Neural progenitor cell (in vitro differentiated cells): ENCODE results near the gene EYS. TPM values are rescaled to one million over a fixed set of nuclear protein-coding genes. Genes with fewer than 3 reads are reported as not detected.
A peak's percentile ranks its signal among the peaks of the same experiment; 100 is the strongest.

ENCODE experiments used
- DNase-seq: peaks from one replicate; pipeline ENCODE4 v3.0.0-alpha.2; 2016; ENCODE audit warnings: low spot score
- H2AFZ ChIP-seq: fragments of 200-600 bp; sonication (generic); replicated peaks from 2 replicates; pipeline ENCODE4 v1.6.1; 2016; ENCODE audit warnings: antibody characterized with exemption
- H3F3A ChIP-seq: fragments of 200-600 bp; sonication (generic); 2 replicates; pipeline ENCODE4 v1.6.1; 2016; ENCODE audit warnings: antibody characterized with exemption, low read depth
- H3K27ac ChIP-seq: fragments of 200-600 bp; sonication (generic); 2 replicates; pipeline ENCODE4 v1.5.1; 2016; ENCODE audit warnings: mild to moderate bottlenecking
- H3K27me3 ChIP-seq: fragments of 200-600 bp; sonication (generic); 2 replicates; pipeline ENCODE4 v1.6.1; 2016; ENCODE audit warnings: mild to moderate bottlenecking, moderate library complexity
- H3K36me3 ChIP-seq: fragments of 200-600 bp; sonication (generic); 2 replicates; pipeline ENCODE4 v1.5.1; 2016
- H3K4me1 ChIP-seq: fragments of 200-600 bp; sonication (generic); 2 replicates; pipeline ENCODE4 v1.6.1; 2016; ENCODE audit warnings: mixed run types
- H3K4me2 ChIP-seq: fragments of 200-600 bp; sonication (generic); 2 replicates; pipeline ENCODE4 v1.6.1; 2016
- H3K4me3 ChIP-seq: fragments of 200-600 bp; sonication (generic); 2 replicates; pipeline ENCODE4 v1.5.1; 2016
- H3K79me2 ChIP-seq: fragments of 200-600 bp; sonication (generic); 2 replicates; pipeline ENCODE4 v1.6.1; 2016; ENCODE audit warnings: low read depth
- H3K9ac ChIP-seq: fragments of 200-600 bp; sonication (generic); 2 replicates; pipeline ENCODE4 v1.6.1; 2016
- H3K9me3 ChIP-seq: fragments of 200-600 bp; sonication (generic); 2 replicates; pipeline ENCODE4 v1.5.1; 2016; ENCODE audit warnings: low read depth
- H4K20me1 ChIP-seq: fragments of 200-600 bp; sonication (generic); 2 replicates; pipeline ENCODE4 v1.6.1; 2016; ENCODE audit warnings: low read depth
- H3K27ac Mint-ChIP-seq: 3 replicates; pipeline ENCODE4 v1.8.0; 2021; ENCODE audit warnings: mixed read lengths
- H3K27me3 Mint-ChIP-seq: 2 replicates; pipeline ENCODE4 v1.8.0; 2022; ENCODE audit warnings: low read depth, mild to moderate bottlenecking, inconsistent platforms, moderate library complexity, mixed read lengths; ENCODE audit not compliant: insufficient read depth
- H3K36me3 Mint-ChIP-seq: 3 replicates; pipeline ENCODE4 v1.8.0; 2021; ENCODE audit warnings: mixed read lengths
- H3K4me1 Mint-ChIP-seq: 3 replicates; pipeline ENCODE4 v1.8.0; 2021; ENCODE audit warnings: mixed read lengths
- H3K4me3 Mint-ChIP-seq: 3 replicates; pipeline ENCODE4 v1.8.0; 2021; ENCODE audit warnings: mild to moderate bottlenecking, moderate library complexity, mixed read lengths
- H3K9me3 Mint-ChIP-seq: 3 replicates; pipeline ENCODE4 v1.8.0; 2020; ENCODE audit warnings: mixed read lengths
- CTCF ChIP-seq: fragments of 200-600 bp; sonication (generic); IDR thresholded peaks from 2 replicates; pipeline ENCODE4 v1.5.1; 2017; ENCODE audit warnings: antibody characterized with exemption, mild to moderate bottlenecking
- EZH2 ChIP-seq: fragments of 200-600 bp; sonication (generic); IDR thresholded peaks from 2 replicates; pipeline ENCODE4 v1.6.1; 2017; ENCODE audit warnings: antibody characterized with exemption, mild to moderate bottlenecking, moderate library complexity
- EZH2phosphoT487 ChIP-seq: fragments of 200-600 bp; sonication (generic); IDR thresholded peaks from 2 replicates; pipeline ENCODE4 v1.6.1; 2017; ENCODE audit warnings: antibody characterized with exemption
- total RNA-seq: library from RNA; depleted of rRNA; stranded (reverse); fragments of >200 nt; gene quantifications from 2 replicates; pipeline ENCODE4 v1.2.3, GENCODE V29; 2015; ENCODE audit warnings: low replicate concordance

Gene EYS
- total RNA-seq, 1 donor from 2014 or later: not detected

GRCh38 chr6:63764318-63764916 is 1942.6 kb downstream of the EYS start:
- H3K27me3 ChIP-seq: no peaks in the 10 kb centered on the region
- no peak overlapping the region for H3K27ac ChIP-seq
- no peak overlapping the region for H3K27ac Mint-ChIP-seq
- no peak overlapping the region for H2AFZ ChIP-seq
- no peaks in the 10 kb centered on the region for H3K36me3 Mint-ChIP-seq
- DNase-seq: peak; percentile 56
- no peak overlapping the region for H3K4me3 Mint-ChIP-seq
- H3K9ac ChIP-seq: no peak overlapping the region
- no peak overlapping the region for H3K4me3 ChIP-seq
- no peaks in the 10 kb centered on the region for H3K4me1 ChIP-seq
- H3K79me2 ChIP-seq: no peaks in the 10 kb centered on the region
- no peaks in the 10 kb centered on the region for H3K36me3 ChIP-seq
- H3F3A ChIP-seq: no peaks in the 10 kb centered on the region
- H3K4me1 Mint-ChIP-seq: no peaks in the 10 kb centered on the region
- H3K9me3 ChIP-seq: no peaks in the 10 kb centered on the region
- no peak overlapping the region for H3K4me2 ChIP-seq
- no peaks in the 10 kb centered on the region for H4K20me1 ChIP-seq
- no peaks in the 10 kb centered on the region for H3K27me3 Mint-ChIP-seq
- TF ChIP-seq EZH2 (no peak), CTCF (peak; percentile 76)
- peaks cover 6% of the 10 kb centered on the region for H3K9me3 Mint-ChIP-seq

- TF ChIP-seq EZH2: no peak
- TF ChIP-seq EZH2phosphoT487: no peak
- TF ChIP-seq CTCF: no peak
Observed at GRCh38 chr6:63760199-63760598, 1946.8 kb downstream of the EYS start.

GRCh38 chr6:63759605-63760105 is 1947.4 kb downstream of the EYS start:
- TF ChIP-seq CTCF (no peak), EZH2phosphoT487 (no peak), EZH2 (no peak)
- H3K4me1 Mint-ChIP-seq: no peaks in the 10 kb centered on the region
- H3K27ac Mint-ChIP-seq: no peak overlapping the region
- H3K9me3 Mint-ChIP-seq: peaks cover 26% of the 10 kb centered on the region
- Histone ChIP-seq H3K9me3 (no peaks in the 10 kb centered on the region), H3K27me3 (no peaks in the 10 kb centered on the region), H4K20me1 (no peaks in the 10 kb centered on the region), H2AFZ (no peak overlapping the region), H3K27ac (no peak overlapping the region), H3K4me3 (no peak overlapping the region), H3K79me2 (no peaks in the 10 kb centered on the region), H3F3A (no peaks in the 10 kb centered on the region), H3K4me2 (no peak overlapping the region), H3K36me3 (no peaks in the 10 kb centered on the region), H3K4me1 (no peaks in the 10 kb centered on the region), H3K9ac (no peak overlapping the region)
- H3K36me3 Mint-ChIP-seq: peaks cover 4% of the 10 kb centered on the region
- H3K27me3 Mint-ChIP-seq: no peaks in the 10 kb centered on the region
- H3K4me3 Mint-ChIP-seq: no peak overlapping the region
- no peak for DNase-seq

More at GRCh38 chr6:63760199-63760598, 1946.8 kb downstream of the EYS start:
- DNase-seq: no peak
- Histone ChIP-seq H3F3A (no peaks in the 10 kb centered on the region), H3K9ac (no peak overlapping the region), H3K36me3 (no peaks in the 10 kb centered on the region), H3K9me3 (no peaks in the 10 kb centered on the region), H3K27me3 (no peaks in the 10 kb centered on the region), H4K20me1 (no peaks in the 10 kb centered on the region), H3K4me2 (no peak overlapping the region), H3K27ac (no peak overlapping the region), H3K4me3 (no peak overlapping the region), H3K79me2 (no peaks in the 10 kb centered on the region), H3K4me1 (no peaks in the 10 kb centered on the region), H2AFZ (no peak overlapping the region)
- no peak overlapping the region for H3K4me3 Mint-ChIP-seq
- no peaks in the 10 kb centered on the region for H3K27me3 Mint-ChIP-seq
- H3K36me3 Mint-ChIP-seq: peaks cover 4% of the 10 kb centered on the region
- H3K27ac Mint-ChIP-seq: no peak overlapping the region
- H3K9me3 Mint-ChIP-seq: peaks cover 21% of the 10 kb centered on the region
- H3K4me1 Mint-ChIP-seq: no peaks in the 10 kb centered on the region
